Tibial artery (tissue), 4 donors: ENCODE results near the gene FADS3.

Experiments used
- DNase-seq, 2 donors: peaks; one replicate each; pipeline ENCODE4 v3.0.0-alpha.2; 2019
- H3K27ac ChIP-seq, 2 donors: fragments of 200-600 bp; sonication (generic) in 1 of 2; 1 replicate in 1 of 2; 2 replicates in 1 of 2; pipeline ENCODE4 v1.5.1; 2018 to 2019; ENCODE audit warnings: mild to moderate bottlenecking in 1 of 2
- H3K27me3 ChIP-seq, 2 donors: fragments of 200-600 bp; sonication (generic) in 1 of 2; one replicate each; pipeline versions ENCODE4 v1.5.1 to v1.6.0; 2016 to 2019
- H3K36me3 ChIP-seq, 3 donors: fragments of 200-600 bp; sonication (generic) in 2 of 3; one replicate each; pipeline ENCODE4 v1.5.1; 2016 to 2019; ENCODE audit warnings: mild to moderate bottlenecking in 2 of 3
- H3K4me1 ChIP-seq, 4 donors: fragments of 200-600 bp; sonication (generic) in 2 of 4; 1 replicate in 3 of 4; 2 replicates in 1 of 4; pipeline ENCODE4 v1.5.1; 2016 to 2019
- H3K4me3 ChIP-seq, 2 donors: fragments of 200-600 bp; sonication (generic) in 1 of 2; 1 replicate in 1 of 2; 2 replicates in 1 of 2; pipeline ENCODE4 v1.5.1; 2018 to 2019; ENCODE audit warnings: mild to moderate bottlenecking in 2 of 2
- H3K9me3 ChIP-seq, 3 donors: fragments of 200-600 bp; sonication (generic) in 1 of 3; one replicate each; pipeline ENCODE4 v1.5.1; 2016 to 2019
- CTCF ChIP-seq, 2 experiments: fragments of 200-600 bp in 1 of 2; fragments of 450-650 bp in 1 of 2; IDR thresholded peaks; one replicate each; pipeline ENCODE4 v1.5.1; 2017 to 2019; ENCODE audit warnings: antibody characterized with exemption in 2 of 2, mild to moderate bottlenecking in 1 of 2, moderate library complexity in 1 of 2
- intact Hi-C: fragments of 100-400 bp; cut with DNase I; formaldehyde crosslinking; loops from one replicate; pipeline ENCODE4 v1.15.0; 2023; ENCODE audit warnings: low total_unique reads

The FADS3 gene

GRCh38 chr11:61905067-61905696, 13.8 kb upstream of the FADS3 start:
- Histone ChIP-seq H3K4me1 (no peaks in the 10 kb centered on the region), H3K36me3 (peaks cover 0 to 57% (median 48%) of the 10 kb centered on the region in 3 donors), H3K27ac (no peak overlapping the region), H3K9me3 (no peaks in the 10 kb centered on the region), H3K27me3 (no peaks in the 10 kb centered on the region), H3K4me3 (no peak overlapping the region)
- DNase-seq: no peak
- no peak for TF ChIP-seq CTCF (IDR thresholded peaks at IDR 0.05)
- intact Hi-C loops: no loop called here

GRCh38 chr11:61904539-61905048, 13.2 kb upstream of the FADS3 start:
- H3K4me1 ChIP-seq: no peaks in the 10 kb centered on the region
- no peaks in the 10 kb centered on the region for H3K9me3 ChIP-seq
- TF ChIP-seq CTCF (IDR thresholded peaks at IDR 0.05): no peak
- DNase-seq: no peak
- H3K27me3 ChIP-seq: no peaks in the 10 kb centered on the region
- intact Hi-C loops: no loop called here
- H3K4me3 ChIP-seq: no peak overlapping the region
- H3K36me3 ChIP-seq: peaks cover 0 to 61% (median 48%) of the 10 kb centered on the region in 3 donors
- H3K27ac ChIP-seq: no peak overlapping the region

GRCh38 chr11:61903845-61904244, 12.5 kb upstream of the FADS3 start:
- Histone ChIP-seq H3K4me1 (peaks cover 0 to 5% (median 0%) of the 10 kb centered on the region in 4 donors), H3K27ac (no peak overlapping the region), H3K9me3 (no peaks in the 10 kb centered on the region), H3K4me3 (no peak overlapping the region), H3K36me3 (peaks cover 0 to 61% (median 48%) of the 10 kb centered on the region in 3 donors), H3K27me3 (no peaks in the 10 kb centered on the region)
- intact Hi-C loops: no loop called here
- no peak for DNase-seq
- no peak for TF ChIP-seq CTCF (IDR thresholded peaks at IDR 0.05)

- Histone ChIP-seq H3K4me3 (no peak overlapping the region), H3K27me3 (no peaks in the 10 kb centered on the region), H3K36me3 (peaks cover 0 to 59% (median 44%) of the 10 kb centered on the region in 3 donors), H3K4me1 (peaks cover 0 to 5% (median 0%) of the 10 kb centered on the region in 4 donors), H3K9me3 (no peaks in the 10 kb centered on the region), H3K27ac (no peak overlapping the region)
- intact Hi-C loops: no loop called here
- DNase-seq: no peak
- no peak for TF ChIP-seq CTCF (IDR thresholded peaks at IDR 0.05)
Observed at GRCh38 chr11:61902313-61902712, 11.0 kb upstream of the FADS3 start.

GRCh38 chr11:61901397-61901796, 10.1 kb upstream of the FADS3 start:
- Histone ChIP-seq H3K4me1 (peaks cover 0 to 5% (median 0%) of the 10 kb centered on the region in 4 donors), H3K36me3 (peaks cover 0 to 49% (median 40%) of the 10 kb centered on the region in 3 donors), H3K27me3 (no peaks in the 10 kb centered on the region), H3K4me3 (no peak overlapping the region), H3K9me3 (no peaks in the 10 kb centered on the region), H3K27ac (no peak overlapping the region)
- TF ChIP-seq CTCF (IDR thresholded peaks at IDR 0.05): no peak
- DNase-seq: no peak
- intact Hi-C loops: no loop called here
